T-cell (primary cell): Measurements from ENCODE around the gene TC2N. TPM values are rescaled to one million over a fixed set of nuclear protein-coding genes. Genes with fewer than 3 reads are reported as not detected.
"Not testable (repeated sequence)": the region's sequence is repeated elsewhere in the genome, so short reads cannot be mapped to it uniquely, and the experiment has no call there.

Source experiments
- ATAC-seq, 4 experiments: fragments of 200-7000 bp in 3 of 4; fragments of 150-1000 bp in 1 of 4; cut with Tn5 transposase; replicated peaks in 1 of 4; 1 replicate in 3 of 4; 2 replicates in 1 of 4; pipeline ENCODE4 v1.10.0; 2021; ENCODE audit warnings: moderate library complexity in 3 of 4, mild to moderate bottlenecking in 2 of 4, moderate number of reproducible peaks in 1 of 4
- CTCF ChIA-PET, 2 donors: fragments of 300-600 bp; sonication (Branson Sonifier 250); formaldehyde crosslinking; loops; one replicate each; lab custom pipeline; 2022; ENCODE audit warnings: antibody characterized with exemption in 2 of 2; lab: Charles Lee
- POLR2A ChIA-PET, 2 donors: fragments of 300-600 bp; sonication (Branson Sonifier 250); formaldehyde crosslinking; loops; one replicate each; lab custom pipeline; 2022; ENCODE audit warnings: antibody characterized with exemption in 2 of 2; lab: Charles Lee
- DNase-seq, 35 experiments: peaks; one replicate each; pipeline versions ENCODE4 v3.0.0 to v3.0.0-alpha.2; 2013 to 2023
- H3K27ac ChIP-seq: one replicate; pipeline ENCODE4 v1.5.1; 2013; ENCODE audit warnings: low read length
- H3K27me3 ChIP-seq, 2 experiments: replicated peaks in 1 of 2; 1 replicate in 1 of 2; 2 replicates in 1 of 2; pipeline versions ENCODE4 v1.6.1 to v1.7.0; 2013; ENCODE audit warnings: low read length in 1 of 2, mixed read lengths in 1 of 2; ENCODE audit not compliant: control insufficient read depth in 2 of 2, insufficient read depth in 2 of 2; ENCODE audit errors: extremely low read depth in 1 of 2
- H3K36me3 ChIP-seq, 2 donors: 1 replicate in 1 of 2; 2 replicates in 1 of 2; pipeline versions ENCODE4 v1.6.1 to v1.7.0; 2013; ENCODE audit warnings: low read length in 1 of 2; ENCODE audit not compliant: control insufficient read depth in 2 of 2, insufficient read depth in 1 of 2; ENCODE audit errors: extremely low read depth in 1 of 2
- H3K4me1 ChIP-seq, 2 experiments: 1 replicate in 1 of 2; 2 replicates in 1 of 2; pipeline versions ENCODE4 v1.6.1 to v1.7.0; 2013; ENCODE audit warnings: low read length in 2 of 2, mixed read lengths in 1 of 2; ENCODE audit not compliant: insufficient read depth in 2 of 2, control insufficient read depth in 1 of 2; ENCODE audit errors: extremely low read depth in 1 of 2
- H3K4me3 ChIP-seq, 2 donors: 1 replicate in 1 of 2; 2 replicates in 1 of 2; pipeline versions ENCODE4 v1.5.1 to v1.7.0; 2013; ENCODE audit warnings: mild to moderate bottlenecking in 2 of 2, low read length in 1 of 2, moderate library complexity in 1 of 2; ENCODE audit not compliant: control insufficient read depth in 1 of 2; ENCODE audit errors: extremely low read depth in 1 of 2
- H3K9me3 ChIP-seq: 2 replicates; pipeline ENCODE4 v1.7.0; 2013
- H3K27ac Mint-ChIP-seq, 2 donors: one replicate each; pipeline ENCODE4 v1.8.0; 2020 to 2021; ENCODE audit warnings: mild to moderate bottlenecking in 2 of 2, mixed read lengths in 2 of 2
- H3K27me3 Mint-ChIP-seq, 2 donors: one replicate each; pipeline ENCODE4 v1.8.0; 2021 to 2022; ENCODE audit warnings: mixed read lengths in 2 of 2
- H3K36me3 Mint-ChIP-seq: one replicate; pipeline ENCODE4 v1.8.0; 2021; ENCODE audit warnings: mixed read lengths
- H3K4me1 Mint-ChIP-seq, 3 donors: one replicate each; pipeline ENCODE4 v1.8.0; 2020 to 2022; ENCODE audit warnings: mixed read lengths in 3 of 3, mild to moderate bottlenecking in 1 of 3
- H3K4me3 Mint-ChIP-seq, 3 donors: one replicate each; pipeline ENCODE4 v1.8.0; 2020 to 2022; ENCODE audit warnings: mild to moderate bottlenecking in 3 of 3, mixed read lengths in 3 of 3, moderate library complexity in 3 of 3
- H3K9me3 Mint-ChIP-seq, 3 donors: one replicate each; pipeline ENCODE4 v1.8.0; 2020 to 2022; ENCODE audit warnings: mixed read lengths in 3 of 3
- WGBS: methylation state at CpG from one replicate; pipeline ENCODE4 v1.1.5; 2013; ENCODE audit warnings: missing lambda C conversion rate; ENCODE audit not compliant: insufficient coverage; 5-methylcytosine and 5-hydroxymethylcytosine counted together
- total RNA-seq, 35 experiments: library from RNA in 6 of 35; stranded (reverse) in 6 of 35; fragments of 120-200 nt in 1 of 35; gene quantifications; one replicate each; pipeline versions ENCODE4 v1.2.1 to v1.2.4 and lab custom pipeline; 2013 to 2026

TC2N gene
- total RNA-seq, 5 donors from 2014 or later (not counting 1 experiment from before 2014, with no cell fraction given) = 203 to 274 (median 243) TPM

DNA sequence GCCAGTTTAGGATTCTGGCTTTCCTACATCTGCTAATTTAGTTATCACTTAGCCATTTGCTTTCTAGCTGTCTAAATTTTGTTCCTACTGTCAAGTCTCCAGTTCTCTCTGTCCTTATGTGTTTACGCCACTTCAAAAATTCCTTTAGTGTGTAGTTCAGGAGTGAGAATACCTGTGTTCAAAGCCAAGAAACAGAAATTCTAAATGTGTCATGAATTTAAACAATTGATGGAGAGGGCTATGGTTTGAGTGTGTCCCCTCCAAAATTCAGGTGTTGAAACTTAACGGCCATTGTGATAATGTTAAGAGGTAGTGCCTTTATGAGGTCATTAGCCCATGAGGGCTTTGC, 124.1 kb downstream of the TC2N start:
- Histone ChIP-seq H3K4me3 (no peak overlapping the region), H3K27me3 (no peaks in the 10 kb centered on the region), H3K9me3 (no peaks in the 10 kb centered on the region), H3K36me3 (no peaks in the 10 kb centered on the region), H3K4me1 (no peaks in the 10 kb centered on the region), H3K27ac (no peak overlapping the region)
- WGBS = no CpG with 5 or more reads among the region's 2 CpGs
- ATAC-seq = no peak
- H3K9me3 Mint-ChIP-seq = peaks cover 0 to 3% (median 0%) of the 10 kb centered on the region in 3 donors
- no peak overlapping the region for H3K27ac Mint-ChIP-seq
- ChIA-PET CTCF (no interaction called here), POLR2A (no interaction called here)
- H3K27me3 Mint-ChIP-seq = no peaks in the 10 kb centered on the region
- peaks cover 3% of the 10 kb centered on the region for H3K36me3 Mint-ChIP-seq
- no peaks in the 10 kb centered on the region for H3K4me1 Mint-ChIP-seq
- DNase-seq = no peak
- H3K4me3 Mint-ChIP-seq = no peak overlapping the region

DNA sequence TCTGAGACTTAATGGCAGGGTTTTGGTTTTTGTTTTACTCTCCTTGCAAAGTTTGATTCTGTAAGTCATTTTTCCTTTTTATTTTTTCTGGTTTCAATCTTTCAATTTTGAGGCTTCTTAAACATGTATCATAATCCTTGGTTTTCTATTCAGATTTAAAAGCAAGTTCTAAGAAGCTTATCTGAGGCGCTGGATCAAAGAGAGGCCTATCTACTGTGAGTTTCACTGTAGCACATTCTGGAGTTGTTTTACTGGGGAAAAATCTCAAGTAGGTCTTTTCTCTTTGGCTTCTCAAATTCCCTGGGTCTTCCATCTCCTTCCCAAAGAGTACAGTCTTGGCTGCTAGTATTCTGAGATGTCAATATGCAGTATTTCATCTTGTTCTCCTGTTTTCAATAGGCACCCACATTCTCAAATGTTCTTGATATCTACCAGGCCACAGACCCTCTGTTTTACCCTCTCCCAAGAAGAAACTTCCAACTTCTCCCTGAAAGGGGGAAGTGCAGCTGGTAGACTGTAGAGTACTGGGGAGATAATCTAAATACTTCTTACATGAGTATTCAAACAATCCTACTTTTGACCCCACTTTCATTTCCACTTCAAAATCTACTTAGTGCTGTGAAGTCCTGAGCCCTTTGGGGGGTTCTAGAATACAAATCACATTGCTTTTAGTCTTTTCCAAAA, 124.6 kb downstream of the TC2N start:
- no peak overlapping the region for H3K27ac Mint-ChIP-seq
- POLR2A ChIA-PET = no interaction called here
- no peaks in the 10 kb centered on the region for H3K4me1 ChIP-seq
- H3K4me1 Mint-ChIP-seq = no peaks in the 10 kb centered on the region
- no peak overlapping the region for H3K4me3 ChIP-seq
- ATAC-seq (no peak), DNase-seq (no peak)
- H3K27ac ChIP-seq = no peak overlapping the region
- H3K9me3 ChIP-seq = no peaks in the 10 kb centered on the region
- peaks cover 0 to 3% (median 0%) of the 10 kb centered on the region in 3 donors for H3K9me3 Mint-ChIP-seq
- CTCF ChIA-PET = no interaction called here
- no peaks in the 10 kb centered on the region for H3K27me3 Mint-ChIP-seq
- H3K36me3 ChIP-seq = no peaks in the 10 kb centered on the region
- no CpG with 5 or more reads among the region's 1 CpG for WGBS
- H3K36me3 Mint-ChIP-seq = peaks cover 7% of the 10 kb centered on the region
- H3K27me3 ChIP-seq = no peaks in the 10 kb centered on the region
- H3K4me3 Mint-ChIP-seq = no peak overlapping the region

DNA sequence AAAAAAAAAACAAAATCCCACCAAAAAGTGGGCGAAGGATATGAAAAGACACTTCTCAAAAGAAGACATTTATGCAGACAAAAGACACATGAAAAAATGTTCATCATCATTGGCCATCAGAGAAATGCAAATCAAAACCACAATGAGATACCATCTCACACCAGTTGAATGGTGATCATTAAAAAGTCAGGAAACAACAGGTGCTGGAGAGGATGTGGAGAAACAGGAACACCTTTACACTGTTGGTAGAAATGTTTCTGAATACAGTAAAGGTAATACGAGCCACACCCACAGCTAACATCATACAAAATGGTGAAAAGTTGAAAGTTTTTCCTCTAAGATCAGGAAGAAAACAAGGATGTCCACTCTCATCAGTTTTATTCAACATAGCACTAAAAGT, 127.5 kb downstream of the TC2N start:
- CTCF ChIA-PET, H3K27me3 ChIP-seq, H3K4me1 ChIP-seq, ATAC-seq, H3K4me3 Mint-ChIP-seq, H3K9me3 Mint-ChIP-seq, POLR2A ChIA-PET, H3K27ac Mint-ChIP-seq, H3K9me3 ChIP-seq, H3K27me3 Mint-ChIP-seq, H3K27ac ChIP-seq, DNase-seq, H3K36me3 ChIP-seq, H3K4me1 Mint-ChIP-seq, H3K4me3 ChIP-seq: not testable (repeated sequence)
- no CpG with 5 or more reads among the region's 2 CpGs for WGBS
- H3K36me3 Mint-ChIP-seq = peaks cover 19% of the 10 kb centered on the region

DNA sequence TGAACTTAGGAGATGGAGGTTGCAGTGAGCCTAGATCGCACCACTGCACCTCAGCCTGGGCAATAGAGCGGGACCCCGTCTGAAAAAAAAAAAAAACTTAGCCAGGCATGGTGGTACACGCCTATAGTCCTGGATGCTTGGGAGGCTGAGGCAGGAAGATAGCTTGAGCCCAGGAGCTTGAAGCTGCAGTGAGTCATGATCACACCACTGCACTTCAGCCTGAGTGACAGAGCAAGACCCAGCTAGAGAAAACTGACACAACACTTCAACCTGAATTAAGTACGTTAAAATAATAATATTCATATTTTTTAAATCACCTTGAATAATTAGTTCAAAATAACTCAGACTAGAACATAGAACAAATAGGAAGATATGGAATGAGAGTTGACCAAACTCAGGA, 129.7 kb downstream of the TC2N start:
- no peak for ATAC-seq
- CTCF ChIA-PET = no interaction called here
- POLR2A ChIA-PET = interaction anchor here in 1 of 2 donors (0.7 kb wide), 1 partner anchor 10 kb away, joined by 7 read pairs; no protein-coding TSS in a partner anchor
- no peak for DNase-seq
- Mint-ChIP-seq H3K27me3 (peaks cover 0 to 3% of the 10 kb centered on the region in 2 donors), H3K27ac (no peak overlapping the region), H3K9me3 (peaks cover 0 to 3% (median 0%) of the 10 kb centered on the region in 3 donors), H3K4me1 (peaks cover 0 to 2% (median 0%) of the 10 kb centered on the region in 3 donors), H3K36me3 (peaks cover 19% of the 10 kb centered on the region), H3K4me3 (no peak overlapping the region)
- H3K27ac ChIP-seq = no peak overlapping the region
- H3K9me3 ChIP-seq = no peaks in the 10 kb centered on the region
- 100% methylated on average over 4 of the region's 5 CpGs for WGBS
- peaks cover 0 to 3% of the 10 kb centered on the region in 2 experiments for H3K27me3 ChIP-seq
- H3K4me3 ChIP-seq = no peak overlapping the region
- H3K4me1 ChIP-seq = no peaks in the 10 kb centered on the region
- no peaks in the 10 kb centered on the region for H3K36me3 ChIP-seq

DNA sequence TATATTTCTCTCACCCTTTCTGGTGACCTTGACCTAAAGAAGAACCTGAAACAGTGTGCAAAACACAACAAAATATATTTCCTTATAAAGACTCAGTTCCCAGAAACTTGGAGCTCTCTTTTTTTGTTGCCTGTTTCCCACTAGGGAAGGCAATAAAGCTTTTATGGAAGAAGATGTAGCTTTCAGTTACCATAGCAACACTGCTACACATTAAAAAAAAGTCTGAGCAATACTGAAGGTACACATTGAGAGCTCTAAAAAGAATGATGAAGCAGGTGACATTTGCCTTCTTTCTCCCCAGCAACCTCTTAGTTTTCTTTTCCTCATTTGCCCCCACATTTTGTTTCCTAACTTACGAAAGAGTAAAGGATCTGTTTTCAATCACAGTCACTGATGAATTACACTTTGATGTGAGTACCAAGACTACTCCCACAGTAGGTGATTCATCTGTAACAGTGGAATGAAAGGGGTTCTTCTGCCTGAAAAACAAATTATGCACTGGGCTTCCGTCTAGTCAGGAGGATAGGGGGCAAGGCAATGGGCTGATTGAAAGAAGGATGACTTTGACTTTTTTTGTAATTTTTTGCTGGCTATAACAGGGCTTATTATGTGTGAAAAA, 134.4 kb downstream of the TC2N start:
- Histone ChIP-seq H3K36me3 (no peaks in the 10 kb centered on the region), H3K4me3 (no peak overlapping the region), H3K4me1 (no peaks in the 10 kb centered on the region), H3K9me3 (no peaks in the 10 kb centered on the region), H3K27me3 (peaks cover 0 to 3% of the 10 kb centered on the region in 2 experiments), H3K27ac (no peak overlapping the region)
- H3K9me3 Mint-ChIP-seq = no peaks in the 10 kb centered on the region
- DNase-seq = no peak
- POLR2A ChIA-PET = interaction anchor here in 1 of 2 donors (0.6 kb wide), 1 partner anchor 688 kb away, joined by 3 read pairs; no protein-coding TSS in a partner anchor
- H3K27me3 Mint-ChIP-seq = peaks cover 0 to 3% of the 10 kb centered on the region in 2 donors
- H3K4me3 Mint-ChIP-seq = no peak overlapping the region
- no peak overlapping the region for H3K27ac Mint-ChIP-seq
- CTCF ChIA-PET = no interaction called here
- ATAC-seq = no peak
- peaks cover 0 to 2% (median 0%) of the 10 kb centered on the region in 3 donors for H3K4me1 Mint-ChIP-seq
- WGBS = 44% methylated on average over 1 of the region's 2 CpGs
- H3K36me3 Mint-ChIP-seq = peaks cover 13% of the 10 kb centered on the region

DNA sequence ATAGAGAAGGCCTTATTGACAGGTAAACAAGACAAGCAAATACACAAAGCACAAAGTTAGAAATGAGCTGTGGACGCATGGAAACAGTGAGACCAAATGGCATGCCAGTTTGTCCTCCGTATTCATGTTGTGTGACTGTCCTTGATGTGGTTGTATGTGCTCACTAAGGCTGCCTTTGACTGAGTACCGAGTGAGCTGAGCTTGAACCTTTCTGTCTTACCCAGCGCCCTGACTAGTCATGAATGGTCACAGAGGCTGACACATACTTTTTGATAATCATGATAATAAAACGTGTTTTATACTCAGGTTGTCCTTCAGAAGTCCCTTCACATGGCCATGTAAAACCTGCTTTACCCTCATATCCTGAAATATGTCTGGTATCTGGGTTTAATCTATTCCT, 134.9 kb downstream of the TC2N start:
- ATAC-seq (no peak), DNase-seq (no peak)
- H3K4me3 Mint-ChIP-seq = no peak overlapping the region
- no peaks in the 10 kb centered on the region for H3K36me3 ChIP-seq
- peaks cover 0 to 2% (median 0%) of the 10 kb centered on the region in 3 donors for H3K4me1 Mint-ChIP-seq
- WGBS = 60% methylated on average over 1 of the region's 5 CpGs
- POLR2A ChIA-PET = interaction anchor here in 1 of 2 donors (0.6 kb wide), 1 partner anchor 270 kb away, joined by 4 read pairs; no protein-coding TSS in a partner anchor
- peaks cover 0 to 3% of the 10 kb centered on the region in 2 donors for H3K27me3 Mint-ChIP-seq
- H3K9me3 Mint-ChIP-seq = no peaks in the 10 kb centered on the region
- CTCF ChIA-PET = no interaction called here
- H3K27me3 ChIP-seq = peaks cover 0 to 1% of the 10 kb centered on the region in 2 experiments
- no peak overlapping the region for H3K4me3 ChIP-seq
- peaks cover 12% of the 10 kb centered on the region for H3K36me3 Mint-ChIP-seq
- no peak overlapping the region for H3K27ac Mint-ChIP-seq
- H3K9me3 ChIP-seq = no peaks in the 10 kb centered on the region
- H3K27ac ChIP-seq = no peak overlapping the region
- H3K4me1 ChIP-seq = no peaks in the 10 kb centered on the region
